RWPE1 (cell line): Measurements from ENCODE around the gene ZBTB9.

Source experiments
- CTCF ChIA-PET: fragments of 350-600 bp; sonication (Branson Sonifier 250); formaldehyde crosslinking; extraction: SDS; loops from one replicate; lab custom pipeline; 2021; lab: Yijun Ruan, JAX
- POLR2A ChIA-PET: fragments of 400-600 bp; formaldehyde crosslinking; extraction: SDS; loops from one replicate; lab custom pipeline; 2020; ENCODE audit warnings: antibody characterized with exemption; ENCODE audit not compliant: low non-redundant PET; lab: Yijun Ruan, JAX
- DNase-seq: peaks from one replicate; pipeline ENCODE4 v3.0.0; 2012; ENCODE audit warnings: low spot score
- H3K27ac ChIP-seq: fragments of 450-650 bp; 2 replicates; pipeline ENCODE4 v1.5.1; 2017
- CTCF ChIP-seq: fragments of 450-650 bp; conservative IDR thresholded peaks from 2 replicates; pipeline ENCODE4 v1.5.1; 2017; ENCODE audit warnings: low read depth, mild to moderate bottlenecking

ZBTB9 gene

GRCh38 chr6:33410050-33410710 is 44.2 kb upstream of the ZBTB9 start:
- CTCF ChIA-PET = interaction anchor here (0.5 to 0.6 kb wide), 2 partner anchors 9 to 92 kb away, joined by 3 read pairs; partner anchors contain the start of gene ZBTB22
- peak overlapping the region; percentile 93 for H3K27ac ChIP-seq
- DNase-seq = peak; percentile 98
- no peak for TF ChIP-seq CTCF
- POLR2A ChIA-PET = no interaction called here

- TF ChIP-seq CTCF = no peak
- H3K27ac ChIP-seq = peak within 1 kb of the TSS; percentile 93
- POLR2A ChIA-PET = no interaction called here
- CTCF ChIA-PET = no interaction called here
- DNase-seq = peak; percentile 94
Measured at GRCh38 chr6:33410711-33411631, 43.4 kb upstream of the ZBTB9 start, which contains the start of gene PHF1. Gene PHF1 (plus strand): TSS chr6:33411014. CDS start chr6:33412264, 1,250 bp downstream.

- CTCF ChIA-PET = interaction anchor here (0.6 kb wide), 1 partner anchor 28 kb away, joined by 4 read pairs; no protein-coding TSS in a partner anchor
Measured at GRCh38 chr6:33411632-33412005, 42.8 kb upstream of the ZBTB9 start.

GRCh38 chr6:33412140-33413009 is 42.0 kb upstream of the ZBTB9 start:
- TF ChIP-seq CTCF = no peak
- peak overlapping the region; percentile 93 for H3K27ac ChIP-seq
- CTCF ChIA-PET = interaction anchor here (0.5 to 1.3 kb wide), 3 partner anchors 14 to 186 kb away, joined by 4 to 10 read pairs (median 5); no protein-coding TSS in a partner anchor
- POLR2A ChIA-PET = no interaction called here
- no peak for DNase-seq

More at GRCh38 chr6:33411632-33412005, 42.8 kb upstream of the ZBTB9 start:
- H3K27ac ChIP-seq = peak overlapping the region; percentile 93
- POLR2A ChIA-PET = no interaction called here
- no peak for DNase-seq
- no peak for TF ChIP-seq CTCF

GRCh38 chr6:33413241-33414120 is 40.9 kb upstream of the ZBTB9 start:
- no peak for DNase-seq
- H3K27ac ChIP-seq = peak overlapping the region; percentile 93
- TF ChIP-seq CTCF = no peak
- CTCF ChIA-PET = interaction anchor here (0.7 to 1.3 kb wide), 3 partner anchors 13 to 479 kb away, joined by 4 to 5 read pairs (median 4); no protein-coding TSS in a partner anchor
- POLR2A ChIA-PET = no interaction called here
